H1 (cell line): ENCODE results near the gene PLXNB3. TPM values are rescaled to one million over a fixed set of nuclear protein-coding genes. Genes with fewer than 3 reads are reported as not detected.

Source experiments
- CTCF ChIA-PET: fragments of 300-600 bp; sonication (Branson Sonifier 250); formaldehyde crosslinking; loops from one replicate; lab custom pipeline; 2021; ENCODE audit not compliant: partially characterized antibody; lab: Charles Lee
- POLR2A ChIA-PET: fragments of 300-600 bp; sonication (Branson Sonifier 250); formaldehyde crosslinking; loops from one replicate; lab custom pipeline; 2021; ENCODE audit warnings: inconsistent platforms; ENCODE audit not compliant: partially characterized antibody; lab: Charles Lee
- DNase-seq, 2 experiments: peaks; one replicate each; pipeline versions ENCODE4 v3.0.0 to v3.0.0-alpha.2; 2010 to 2022; ENCODE audit warnings: low spot score in 2 of 2, low read depth in 1 of 2, mixed read lengths in 1 of 2
- FAIRE-seq: peaks from 2 replicates; lab custom pipeline; 2011; peaks lifted over from hg19 to GRCh38; lab: Jason Lieb, UNC
- H2AFZ ChIP-seq: 2 replicates; pipeline ENCODE4 v1.8.1; 2012; ENCODE audit warnings: low read length, inconsistent platforms
- H2AK5ac ChIP-seq: 2 replicates; pipeline ENCODE4 v1.6.1; 2013; ENCODE audit warnings: low read depth, low read length
- H2BK120ac ChIP-seq: replicated peaks from 2 replicates; pipeline ENCODE3; 2013; ENCODE audit warnings: low read depth, low read length, inconsistent platforms
- H2BK12ac ChIP-seq: 2 replicates; pipeline ENCODE4 v1.6.1; 2013; ENCODE audit warnings: low read depth, low read length
- H2BK15ac ChIP-seq: 2 replicates; pipeline ENCODE4 v1.6.1; 2013; ENCODE audit warnings: low read length
- H2BK20ac ChIP-seq: 2 replicates; pipeline ENCODE4 v1.6.1; 2013; ENCODE audit warnings: low read length
- H2BK5ac ChIP-seq: 2 replicates; pipeline ENCODE4 v1.6.1; 2013; ENCODE audit warnings: low read depth, low read length
- H3K14ac ChIP-seq: 2 replicates; pipeline ENCODE4 v1.6.1; 2013; ENCODE audit warnings: inconsistent platforms; ENCODE audit not compliant: insufficient read length
- H3K18ac ChIP-seq: 2 replicates; pipeline ENCODE4 v1.6.1; 2013; ENCODE audit warnings: low read length; ENCODE audit errors: extremely low read depth
- H3K23ac ChIP-seq: 2 replicates; pipeline ENCODE4 v1.6.1; 2013; ENCODE audit warnings: inconsistent platforms; ENCODE audit not compliant: insufficient read length
- H3K23me2 ChIP-seq: 2 replicates; pipeline ENCODE4 v1.6.1; 2013; ENCODE audit warnings: low read depth, low read length
- H3K27ac ChIP-seq: 2 replicates; pipeline ENCODE4 v1.6.1; 2011; ENCODE audit warnings: low read depth, low read length, inconsistent platforms
- H3K27me3 ChIP-seq, 4 experiments: replicated peaks in 1 of 4; 1 replicate in 1 of 4; 2 replicates in 3 of 4; pipeline versions ENCODE4 v1.6.1 to v1.8.1; 2011 to 2013; ENCODE audit warnings: low read length in 3 of 4, mild to moderate bottlenecking in 3 of 4, inconsistent platforms in 2 of 4, mixed read lengths in 2 of 4, moderate library complexity in 1 of 4; ENCODE audit not compliant: control insufficient read depth in 3 of 4, insufficient read depth in 3 of 4; ENCODE audit errors: extremely low read depth in 1 of 4
- H3K36me3 ChIP-seq, 4 experiments: 2 replicates each; pipeline versions ENCODE4 v1.6.1 to v1.8.1; 2011 to 2013; ENCODE audit warnings: mild to moderate bottlenecking in 4 of 4, low read length in 3 of 4, moderate library complexity in 2 of 4, control low read depth in 1 of 4, inconsistent platforms in 1 of 4; ENCODE audit not compliant: insufficient read depth in 4 of 4, control insufficient read depth in 2 of 4
- H3K4ac ChIP-seq: replicated peaks from 2 replicates; pipeline ENCODE3; 2013; ENCODE audit warnings: low read length, low read depth, mixed read lengths, inconsistent platforms; ENCODE audit not compliant: insufficient read length
- H3K4me1 ChIP-seq, 4 experiments: replicated peaks in 1 of 4; 1 replicate in 1 of 4; 2 replicates in 3 of 4; pipeline versions ENCODE4 v1.6.1 to v1.8.1; 2011 to 2013; ENCODE audit warnings: low read length in 3 of 4, inconsistent platforms in 2 of 4, mixed read lengths in 1 of 4; ENCODE audit not compliant: insufficient read depth in 4 of 4, control insufficient read depth in 3 of 4
- H3K4me2 ChIP-seq, 2 experiments: 2 replicates each; pipeline versions ENCODE4 v1.6.1 to v1.8.1; 2011 to 2013; ENCODE audit warnings: low read depth in 2 of 2, low read length in 2 of 2, control low read depth in 1 of 2, inconsistent platforms in 1 of 2, mild to moderate bottlenecking in 1 of 2; ENCODE audit not compliant: insufficient read depth in 1 of 2
- H3K4me3 ChIP-seq, 4 experiments: fragments of 200-600, 300-600 bp in 1 of 4; sonication (generic), shearing (Covaris generic), sonication (Bioruptor Twin) in 1 of 4; 2 replicates each; pipeline versions ENCODE4 v1.5.1 to v1.8.1; 2011 to 2016; ENCODE audit warnings: low read length in 4 of 4, low read depth in 3 of 4, control low read depth in 2 of 4, inconsistent platforms in 2 of 4, mild to moderate bottlenecking in 2 of 4, mixed read lengths in 1 of 4, moderate library complexity in 1 of 4; ENCODE audit not compliant: insufficient read depth in 2 of 4; ENCODE audit errors: extremely low read depth in 1 of 4
- H3K56ac ChIP-seq: replicated peaks from 2 replicates; pipeline ENCODE3; 2013; ENCODE audit warnings: low read depth, mild to moderate bottlenecking, mixed read lengths, low read length, inconsistent platforms; ENCODE audit not compliant: insufficient read length
- H3K79me1 ChIP-seq: 2 replicates; pipeline ENCODE4 v1.6.1; 2013; ENCODE audit warnings: low read depth, low read length, control low read depth
- H3K79me2 ChIP-seq, 2 experiments: 2 replicates each; pipeline versions ENCODE4 v1.6.1 to v1.8.1; 2012 to 2013; ENCODE audit warnings: low read length in 2 of 2, mild to moderate bottlenecking in 2 of 2, inconsistent platforms in 1 of 2; ENCODE audit not compliant: insufficient read depth in 2 of 2, control insufficient read depth in 1 of 2
- H3K9ac ChIP-seq, 4 experiments: replicated peaks in 1 of 4; 1 replicate in 1 of 4; 2 replicates in 3 of 4; pipeline versions ENCODE4 v1.6.1 to v1.8.1; 2011 to 2013; ENCODE audit warnings: low read depth in 3 of 4, low read length in 3 of 4, control low read depth in 2 of 4, mild to moderate bottlenecking in 2 of 4, moderate library complexity in 2 of 4, inconsistent platforms in 1 of 4; ENCODE audit errors: extremely low read depth in 1 of 4
- H3K9me3 ChIP-seq, 2 experiments: 2 replicates each; pipeline versions ENCODE4 v1.6.1 to v1.8.1; 2012 to 2013; ENCODE audit warnings: mild to moderate bottlenecking in 2 of 2, moderate library complexity in 2 of 2, control low read depth in 1 of 2, inconsistent platforms in 1 of 2, low read depth in 1 of 2, low read length in 1 of 2, mixed read lengths in 1 of 2; ENCODE audit not compliant: insufficient read depth in 2 of 2
- H4K20me1 ChIP-seq, 2 experiments: replicated peaks in 1 of 2; 2 replicates each; pipeline versions ENCODE3 to v1.8.1; 2011 to 2013; ENCODE audit warnings: inconsistent platforms in 2 of 2, low read length in 2 of 2, mild to moderate bottlenecking in 1 of 2; ENCODE audit not compliant: insufficient read depth in 2 of 2, control insufficient read depth in 1 of 2
- H4K5ac ChIP-seq: 2 replicates; pipeline ENCODE4 v1.6.1; 2013; ENCODE audit warnings: low read length, low read depth, mixed read lengths, inconsistent platforms; ENCODE audit not compliant: insufficient read length
- H4K8ac ChIP-seq: 2 replicates; pipeline ENCODE4 v1.8.0; 2013; ENCODE audit warnings: mild to moderate bottlenecking, moderate library complexity, low read length, inconsistent platforms; ENCODE audit not compliant: insufficient read depth; ENCODE audit errors: extremely low read depth
- H4K91ac ChIP-seq: replicated peaks from 2 replicates; pipeline ENCODE3; 2013; ENCODE audit warnings: low read length, mixed read lengths, inconsistent platforms; ENCODE audit not compliant: insufficient read length
- CBX5 ChIP-seq: fragments of 300-800, 300-1000 bp; sonication (generic); IDR thresholded peaks from 2 replicates; pipeline ENCODE4 v1.7.1; 2016; ENCODE audit warnings: antibody characterized with exemption, low read length, low read depth
- CEBPB ChIP-seq: IDR thresholded peaks from 2 replicates; pipeline ENCODE4 v1.6.1; 2012; ENCODE audit warnings: low read depth, low read length
- CHD1 ChIP-seq: IDR thresholded peaks from 2 replicates; pipeline ENCODE4 v1.6.1; 2012; ENCODE audit warnings: low read depth, low read length, improper control_type of control experiment
- EZH2 ChIP-seq: fragments of 200-600 bp; sonication (generic); IDR thresholded peaks from 2 replicates; pipeline ENCODE4 v1.7.1; 2012; ENCODE audit warnings: low read depth, mild to moderate bottlenecking, moderate library complexity, low read length, inconsistent platforms; ENCODE audit not compliant: severe bottlenecking
- GABPA ChIP-seq: IDR thresholded peaks from 2 replicates; pipeline ENCODE4 v1.6.1; 2011; ENCODE audit warnings: mild to moderate bottlenecking, low read length, moderate library complexity, borderline replicate concordance; ENCODE audit not compliant: insufficient read depth
- KDM1A ChIP-seq: fragments of 200-600, 300-600 bp; sonication (generic); IDR thresholded peaks from 2 replicates; pipeline ENCODE4 v1.7.1; 2016; ENCODE audit warnings: mild to moderate bottlenecking, low read length, borderline replicate concordance
- SIX5 ChIP-seq: IDR thresholded peaks from 2 replicates; pipeline ENCODE4 v1.6.1; 2011; ENCODE audit warnings: mild to moderate bottlenecking, low read depth, low read length
- SP4 ChIP-seq: IDR thresholded peaks from 2 replicates; pipeline ENCODE4 v1.6.1; 2012; ENCODE audit warnings: low read length, inconsistent platforms
- SRF ChIP-seq: IDR thresholded peaks from 2 replicates; pipeline ENCODE4 v1.6.1; 2011; ENCODE audit warnings: mild to moderate bottlenecking, low read depth, low read length, moderate library complexity
- WGBS, 2 experiments: shearing (Covaris generic) in 1 of 2; methylation state at CpG; one replicate each; pipeline versions ENCODE4 v1.1.6 to v1.1.7; 2013 to 2015; ENCODE audit warnings: low lambda C conversion rate in 2 of 2, mixed read lengths in 2 of 2, inconsistent platforms in 1 of 2, low coverage in 1 of 2, missing lambda C conversion rate in 1 of 2; ENCODE audit not compliant: insufficient replicate concordance in 2 of 2, insufficient coverage in 1 of 2, insufficient read length in 1 of 2; ENCODE audit errors: extremely low coverage in 1 of 2, missing lambda C conversion rate in 1 of 2; 5-methylcytosine and 5-hydroxymethylcytosine counted together
- polyA plus RNA-seq, 7 experiments: library from polyadenylated mRNA; depleted of rRNA in 3 of 7; stranded (reverse) in 5 of 7; unstranded in 2 of 7; fragments of >200 nt in 5 of 7; fragments of 200-250 nt in 2 of 7; gene quantifications; 1 replicate in 5 of 7; 2 replicates in 1 of 7; 4 replicates in 1 of 7; pipeline versions ENCODE4 v1.2.1 to v1.2.3, GENCODE V29; 2011 to 2013; ENCODE audit warnings: missing spikeins in 2 of 7, mixed read lengths in 2 of 7
- total RNA-seq: library from RNA; stranded (reverse); fragmentation: NEBNext Ultra II Directional; extraction: Animal tissue kit (Norgen Biotek cat#: 25700); gene quantifications from 2 replicates; pipeline ENCODE4 v1.2.1, GENCODE V29; 2021

The PLXNB3 gene
- total and polyA plus RNA-seq, 2 of the 8 experiments (the other 6 are each of a cell fraction or from before 2014, with no cell fraction given), result 1.2 to 2.7 TPM

DNA sequence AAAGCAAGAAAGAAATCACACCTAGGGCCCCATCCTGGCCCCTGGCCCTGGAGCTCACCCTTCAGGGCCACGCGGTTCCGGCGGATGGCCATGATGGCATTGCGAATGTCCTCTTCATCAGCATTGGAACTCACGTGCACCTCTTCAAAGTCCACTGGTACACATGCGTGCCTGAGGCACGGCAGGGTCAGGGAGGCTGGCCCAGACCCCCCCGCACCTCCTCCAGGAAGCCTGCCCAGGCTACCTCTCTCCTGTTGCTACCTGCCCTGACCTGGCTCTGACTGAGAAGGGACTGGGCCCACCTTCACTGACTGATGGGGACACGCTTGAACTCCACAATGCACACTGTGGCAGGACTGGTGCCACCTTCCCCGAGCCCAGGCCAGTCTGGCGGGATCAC lies 25.6 kb downstream of the PLXNB3 start:
- Histone ChIP-seq H2BK20ac (no peak overlapping the region), H4K5ac (no peak overlapping the region), H2BK120ac (no peak overlapping the region), H3K4me1 (peaks cover 0 to 6% (median under 1%) of the 10 kb centered on the region in 4 experiments; a peak in 3 of 7 replicates), H3K4me2 (no peak overlapping the region), H3K27ac (no peak overlapping the region), H2BK12ac (no peak overlapping the region), H3K9me3 (no peaks in the 10 kb centered on the region), H3K56ac (no peak overlapping the region), H4K91ac (no peak overlapping the region), H3K79me2 (peaks cover 0 to 20% of the 10 kb centered on the region in 2 experiments; a peak in 1 of 4 replicates), H4K20me1 (peaks cover 0 to 4% of the 10 kb centered on the region in 2 experiments), H3K14ac (no peak overlapping the region), H2BK15ac (no peak overlapping the region), H3K27me3 (no peaks in the 10 kb centered on the region), H3K36me3 (peaks cover 0 to 10% (median 0%) of the 10 kb centered on the region in 4 experiments; a peak in 2 of 8 replicates), H3K4ac (no peak overlapping the region), H3K23me2 (no peaks in the 10 kb centered on the region; the same call in 1 of the 2 replicates), H2BK5ac (no peak overlapping the region), H4K8ac (no peak overlapping the region), H3K18ac (no peak overlapping the region), H3K4me3 (no peak overlapping the region), H3K9ac (no peak overlapping the region), H3K23ac (no peak overlapping the region), H2AFZ (no peak overlapping the region), H2AK5ac (no peak overlapping the region), H3K79me1 (no peaks in the 10 kb centered on the region; the same call in 1 of the 2 replicates)
- CTCF ChIA-PET, result interaction anchor here (1.1 kb wide), 1 partner anchor 22 kb away, joined by 4 read pairs; no protein-coding TSS in a partner anchor
- WGBS, 2 experiments, result 88% methylated on average over 3 of the region's 12 CpGs; no CpG with 5 or more reads in 1 of the 2 experiments
- POLR2A ChIA-PET, result no interaction called here
- DNase-seq (no peak), FAIRE-seq (no peak)
- TF ChIP-seq CHD1, result no peak
- TF ChIP-seq CBX5, result no peak
- no peak for TF ChIP-seq EZH2
- TF ChIP-seq SRF, result no peak
- no peak for TF ChIP-seq CEBPB
- no peak for TF ChIP-seq SP4
- TF ChIP-seq KDM1A, result no peak
- TF ChIP-seq GABPA, result no peak
- no peak for TF ChIP-seq SIX5
